Activated CD4-positive, CD25-positive, alpha-beta regulatory T cell treated with anti-CD3 and anti-CD28 coated beads, Interleukin-2, amount 50 U/mL, for 72 hours (primary cell): ENCODE data around the gene USP51.
A peak's percentile ranks its signal among the peaks of the same experiment; 100 is the strongest.
"Not testable (repeated sequence)": the region's sequence is repeated elsewhere in the genome, so short reads cannot be mapped to it uniquely, and the experiment has no call there.

Source experiments
- DNase-seq: peaks from one replicate; pipeline ENCODE4 v3.0.0; 2021

The USP51 gene

DNA sequence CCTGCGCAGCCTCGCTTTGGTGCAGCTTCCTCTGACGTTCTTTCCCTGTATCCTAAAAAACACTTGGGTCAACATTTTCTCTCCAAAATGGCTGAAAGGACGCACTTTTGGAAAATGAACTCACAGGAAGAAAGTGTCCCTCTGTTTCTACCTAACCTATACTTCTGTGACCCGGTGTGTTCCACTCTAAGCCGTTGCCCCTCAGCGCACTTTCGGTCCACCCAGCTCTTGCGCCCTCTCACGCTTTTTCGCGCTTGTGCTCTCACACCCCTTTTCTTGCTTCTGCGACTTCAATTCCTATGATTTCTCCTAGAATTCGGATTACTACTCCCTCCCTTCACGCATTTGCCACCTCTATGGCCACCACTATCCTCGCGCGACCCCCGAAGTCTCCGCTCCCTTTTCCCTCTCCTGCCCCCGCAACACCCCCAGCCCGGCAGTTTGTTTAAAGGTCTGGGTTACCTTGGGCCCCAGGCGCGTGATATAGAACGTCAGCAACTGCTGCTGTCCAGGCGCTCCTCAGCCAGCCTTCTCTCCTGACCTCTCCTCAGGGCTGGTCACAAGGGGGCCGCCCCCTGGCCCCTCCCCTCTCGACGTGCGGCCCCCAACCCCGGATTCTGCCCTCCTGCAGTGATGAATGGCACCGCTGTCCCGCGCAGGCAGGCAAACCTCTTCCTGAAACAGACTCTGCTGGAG, at the start of gene USP51:
Gene USP51 (minus strand): TSS at position 535 of the 696 bp plus-strand sequence. CDS start 909 bp downstream, outside the sequence.
- DNase-seq, result peak; percentile 34

DNA sequence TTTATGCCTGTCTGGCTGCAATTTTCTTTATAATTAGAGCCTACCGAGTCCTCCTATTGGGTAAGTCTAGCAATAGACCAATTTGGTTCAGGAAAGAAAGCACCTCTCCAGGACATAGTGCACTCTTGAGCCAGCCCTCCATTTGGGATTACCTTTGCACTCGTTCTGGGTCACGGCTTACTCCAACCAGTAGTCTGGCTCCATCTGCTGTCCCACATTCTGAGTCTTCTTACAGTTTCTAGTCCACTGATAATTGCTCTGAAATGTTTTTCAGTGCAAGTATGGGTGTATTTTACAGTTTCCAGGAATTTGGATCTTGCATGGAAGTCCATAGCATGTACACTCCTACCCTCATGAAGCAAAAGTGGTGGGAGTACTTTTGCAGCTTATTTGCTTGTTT, 34.8 kb upstream of the USP51 start:
- DNase-seq, result no peak

DNA sequence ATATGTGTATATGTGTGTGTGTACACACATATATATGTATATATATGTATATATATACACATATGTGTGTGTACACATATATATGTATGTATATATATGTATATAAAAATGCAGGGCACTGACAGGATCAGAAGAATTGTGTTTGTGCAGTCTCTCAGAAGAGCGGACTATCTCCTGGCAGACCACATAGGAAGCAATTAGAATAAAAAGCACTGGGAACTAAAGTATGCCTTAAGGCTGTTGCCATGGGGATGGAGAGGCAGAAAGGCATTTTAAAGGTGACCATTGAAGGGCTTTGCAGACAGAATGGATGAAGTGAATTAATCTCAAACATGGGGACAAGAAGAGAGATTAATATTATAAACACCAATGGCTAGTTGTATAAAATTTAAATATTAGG, 33.7 kb upstream of the USP51 start:
- no peak for DNase-seq

DNA sequence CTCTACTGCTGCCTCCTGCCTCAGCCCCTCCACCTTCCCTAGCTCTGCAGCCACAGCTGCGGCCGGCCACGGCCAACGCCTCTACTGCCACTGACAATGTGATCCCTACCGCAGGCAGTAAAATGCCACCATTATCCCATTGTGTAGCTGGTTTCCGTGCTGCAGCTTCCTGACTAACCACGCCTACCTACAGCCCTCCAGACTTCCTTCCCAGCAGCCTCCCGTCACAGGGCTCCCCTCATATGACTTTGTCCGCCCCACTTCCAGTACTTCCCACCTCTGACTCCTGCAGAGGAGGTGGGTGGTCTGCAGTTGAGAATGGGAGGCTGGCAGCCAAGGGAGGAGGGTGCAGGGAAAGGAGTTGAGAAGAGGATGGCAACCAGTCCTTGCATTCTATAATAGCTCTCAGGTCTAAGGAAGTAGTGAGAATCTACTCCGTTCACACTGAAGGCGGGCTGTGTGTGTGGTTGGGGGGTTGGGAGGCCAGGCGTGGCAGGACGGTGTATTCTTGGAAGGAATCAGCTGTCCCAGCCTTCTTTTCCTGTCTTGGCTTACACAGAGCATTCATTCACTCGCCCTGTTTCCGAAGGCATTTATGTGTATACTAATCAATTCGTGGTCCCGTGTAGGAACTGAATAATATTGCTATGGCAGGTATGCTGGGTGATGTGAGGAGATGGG, 33.1 kb upstream of the USP51 start:
- no peak for DNase-seq

DNA sequence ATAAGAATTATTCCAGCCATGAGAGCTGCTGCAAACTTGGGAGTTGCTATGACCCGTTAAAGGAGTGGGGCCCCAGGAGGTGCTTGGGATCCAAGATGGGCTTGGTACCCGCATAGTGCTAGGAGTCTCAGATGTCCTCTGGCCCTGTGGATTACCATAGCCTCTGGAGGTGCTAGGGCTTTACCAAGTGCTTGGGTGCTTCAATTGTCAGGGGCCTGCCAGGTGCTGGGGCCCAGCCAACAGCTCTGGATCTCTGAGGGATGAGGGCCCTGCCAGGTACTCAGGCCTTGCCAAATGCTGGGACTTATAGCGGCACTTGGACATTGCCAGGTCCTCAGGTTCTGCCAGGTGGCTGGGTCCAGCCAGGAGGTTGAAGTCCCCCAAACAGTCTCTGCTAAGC, 32.0 kb upstream of the USP51 start:
- no peak for DNase-seq

DNA sequence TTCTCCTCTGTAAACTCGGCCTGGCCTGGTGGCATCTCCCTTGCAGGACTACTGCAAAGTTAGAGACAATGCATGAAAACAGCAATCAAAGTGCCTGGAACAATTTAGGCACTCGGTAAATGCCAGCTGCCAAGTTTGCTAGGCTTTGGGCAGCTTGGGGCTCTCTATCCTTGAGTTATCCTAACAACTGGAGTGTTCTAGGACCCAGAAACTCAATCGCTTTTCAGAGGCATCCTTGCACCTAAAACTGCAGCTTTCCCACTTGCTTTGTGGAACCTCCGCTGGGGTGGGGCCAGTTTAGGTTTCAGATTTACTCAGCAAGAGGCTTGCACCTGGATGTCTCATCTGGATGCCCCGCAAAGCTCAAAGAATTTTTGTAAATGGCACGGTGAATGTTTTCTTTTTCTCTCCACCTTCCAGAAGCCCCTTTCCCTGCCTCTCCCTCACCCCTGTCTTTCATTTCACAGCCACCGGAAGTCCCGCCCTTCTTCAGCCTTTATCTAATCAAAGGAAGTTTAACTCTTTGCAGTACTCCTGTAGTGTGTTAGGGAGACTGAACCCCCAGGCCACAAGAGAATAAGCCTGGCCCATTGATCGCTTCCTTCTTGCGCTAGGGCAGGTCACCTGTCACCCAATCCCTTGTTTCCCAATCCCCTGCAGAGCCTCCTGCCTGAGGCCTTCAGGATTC, 27.3 kb upstream of the USP51 start:
- DNase-seq, result not testable (repeated sequence)

DNA sequence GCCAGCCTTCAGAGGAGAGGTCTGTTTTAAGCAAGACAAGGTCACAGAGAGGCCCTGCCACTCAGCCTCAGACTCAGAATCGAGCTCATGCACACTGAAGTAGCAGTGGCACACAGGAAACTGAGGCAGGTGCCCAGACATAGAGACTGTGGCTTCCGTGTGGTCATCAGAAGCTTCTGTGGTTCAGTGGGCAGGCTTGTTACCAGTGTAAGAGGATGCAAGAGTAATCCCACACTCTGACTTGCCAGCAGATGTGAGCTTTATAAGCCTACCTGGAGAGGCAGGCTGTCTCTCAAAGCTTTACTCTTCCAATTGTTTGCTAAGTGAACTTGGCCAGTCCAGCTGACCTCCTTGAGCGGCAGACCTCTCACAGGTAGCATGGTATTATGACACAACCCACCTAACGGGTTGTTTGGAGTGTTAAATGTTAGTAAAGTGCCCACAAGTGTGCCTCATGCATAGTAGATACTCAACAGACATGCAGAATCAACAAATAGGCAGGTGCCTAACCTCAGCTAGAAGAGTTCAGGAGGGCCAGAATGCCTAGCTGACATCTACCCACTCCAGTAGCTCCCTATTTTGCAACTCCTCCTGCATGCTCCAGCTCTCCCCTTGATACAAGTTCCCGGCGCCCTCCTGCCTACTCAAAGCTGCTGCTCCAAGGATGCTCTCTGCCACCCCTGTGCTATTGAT, 23.5 kb upstream of the USP51 start:
- not testable (repeated sequence) for DNase-seq

DNA sequence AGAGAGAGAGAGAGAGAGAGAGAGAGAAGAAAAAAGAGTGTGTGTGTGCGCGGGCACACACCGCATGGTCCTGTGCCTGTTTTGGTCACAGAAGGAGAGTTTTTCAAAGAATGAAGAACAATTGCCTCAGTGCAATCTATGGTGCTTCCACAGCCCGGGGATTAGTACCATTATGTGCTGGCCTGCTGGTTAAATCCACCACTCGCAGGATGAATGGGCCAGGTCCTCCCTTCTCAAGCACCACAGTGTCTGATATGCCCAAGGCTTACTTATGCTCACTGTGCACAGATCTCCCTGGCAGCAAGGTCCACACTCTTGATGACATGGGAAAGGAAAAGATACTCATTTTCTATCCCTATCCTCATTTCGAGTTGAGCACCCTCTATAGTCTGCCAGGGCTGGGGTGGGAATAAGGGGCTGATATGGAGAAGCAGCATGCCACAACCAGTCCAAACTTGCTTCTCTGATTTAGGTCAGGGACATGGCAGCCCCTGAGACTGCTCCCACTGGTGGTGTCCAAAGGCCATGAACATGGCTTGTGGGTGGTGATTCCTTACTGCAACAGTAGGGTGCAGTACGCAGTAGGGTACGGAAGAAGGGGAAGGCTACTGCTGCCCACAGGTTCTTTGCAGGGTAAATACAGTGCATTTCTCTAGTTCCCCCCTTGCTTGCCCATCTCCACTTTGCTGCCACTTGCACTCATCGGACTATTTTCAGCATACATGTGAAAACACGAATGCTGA, 18.9 kb upstream of the USP51 start:
- DNase-seq, result not testable (repeated sequence)

DNA sequence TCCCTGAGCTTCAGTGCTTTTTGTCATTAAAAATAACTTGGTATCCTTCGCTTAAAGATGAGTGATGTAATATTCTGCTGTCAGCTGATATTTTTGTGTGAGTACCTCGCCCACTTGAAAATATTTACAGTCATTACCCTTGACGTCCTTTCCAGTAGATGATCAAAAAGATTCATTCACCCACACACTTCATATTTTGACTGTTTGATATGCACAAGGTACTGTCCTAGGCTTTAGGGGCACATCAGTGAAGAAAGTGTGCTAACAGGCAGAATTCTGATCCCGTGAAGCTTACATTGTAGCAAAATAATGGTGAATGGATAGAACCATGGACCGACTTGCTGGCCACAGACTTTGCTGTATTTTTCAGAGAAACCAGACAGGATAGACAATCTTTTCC, 18.1 kb upstream of the USP51 start:
- not testable (repeated sequence) for DNase-seq

DNA sequence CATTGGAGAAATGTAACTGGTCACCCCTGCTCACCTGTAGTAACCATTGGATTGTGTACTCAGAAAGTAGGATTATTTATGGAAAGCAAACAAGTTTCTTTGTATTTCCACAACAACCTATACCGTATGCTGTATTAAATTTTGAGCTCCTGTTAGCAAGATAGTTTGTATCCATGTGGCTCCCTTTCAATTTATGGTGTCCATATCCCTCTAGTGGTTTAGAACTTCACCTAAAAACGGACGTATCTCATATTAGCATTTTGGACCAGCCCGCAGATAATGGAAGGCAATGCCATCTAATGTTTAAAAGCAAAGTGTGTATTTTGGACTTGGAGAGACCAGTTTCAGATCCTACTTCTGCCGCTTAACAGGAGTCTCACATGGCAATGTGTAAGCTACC, 17.4 kb upstream of the USP51 start:
- not testable (repeated sequence) for DNase-seq

DNA sequence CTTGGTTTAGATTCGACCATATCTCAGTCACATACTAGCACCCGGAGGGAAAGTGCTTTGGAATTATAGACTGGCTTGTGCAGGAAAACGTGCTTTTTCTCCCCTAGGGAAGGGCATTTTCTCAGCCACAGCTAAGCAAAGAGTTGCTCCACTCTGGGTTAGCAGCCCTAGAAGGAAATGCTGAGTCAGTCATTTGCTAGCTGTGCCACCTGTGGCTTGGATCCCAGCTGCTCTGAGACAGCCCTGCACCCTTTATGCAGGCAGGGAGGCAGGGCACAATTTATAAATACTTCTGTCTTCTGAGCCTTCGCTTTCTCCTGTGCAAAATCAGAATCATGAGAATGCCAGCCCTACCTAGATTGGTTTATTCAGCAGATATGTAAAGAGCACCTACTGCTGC, 1.3 kb upstream of the USP51 start:
- no peak for DNase-seq

DNA sequence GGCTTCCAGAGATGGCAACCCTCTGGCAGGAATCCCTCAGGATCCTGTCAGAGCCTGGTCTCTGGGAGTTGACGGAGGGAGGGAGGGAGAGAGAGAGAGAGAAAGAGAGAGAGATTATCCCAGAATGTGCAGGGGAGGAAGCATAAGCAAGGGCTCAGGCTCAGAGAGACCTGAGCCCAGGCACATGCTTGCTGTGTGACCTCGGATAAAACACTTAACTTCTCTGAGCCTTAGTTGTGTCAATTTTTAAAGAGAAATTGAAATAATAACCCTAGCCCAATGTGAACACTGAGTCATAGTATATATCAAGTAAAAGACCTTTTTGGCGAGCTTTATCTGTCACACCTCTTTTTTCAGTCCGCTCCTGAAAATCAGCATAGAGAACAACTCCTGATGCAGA, 473 bp upstream of the USP51 start:
- DNase-seq, result no peak

DNA sequence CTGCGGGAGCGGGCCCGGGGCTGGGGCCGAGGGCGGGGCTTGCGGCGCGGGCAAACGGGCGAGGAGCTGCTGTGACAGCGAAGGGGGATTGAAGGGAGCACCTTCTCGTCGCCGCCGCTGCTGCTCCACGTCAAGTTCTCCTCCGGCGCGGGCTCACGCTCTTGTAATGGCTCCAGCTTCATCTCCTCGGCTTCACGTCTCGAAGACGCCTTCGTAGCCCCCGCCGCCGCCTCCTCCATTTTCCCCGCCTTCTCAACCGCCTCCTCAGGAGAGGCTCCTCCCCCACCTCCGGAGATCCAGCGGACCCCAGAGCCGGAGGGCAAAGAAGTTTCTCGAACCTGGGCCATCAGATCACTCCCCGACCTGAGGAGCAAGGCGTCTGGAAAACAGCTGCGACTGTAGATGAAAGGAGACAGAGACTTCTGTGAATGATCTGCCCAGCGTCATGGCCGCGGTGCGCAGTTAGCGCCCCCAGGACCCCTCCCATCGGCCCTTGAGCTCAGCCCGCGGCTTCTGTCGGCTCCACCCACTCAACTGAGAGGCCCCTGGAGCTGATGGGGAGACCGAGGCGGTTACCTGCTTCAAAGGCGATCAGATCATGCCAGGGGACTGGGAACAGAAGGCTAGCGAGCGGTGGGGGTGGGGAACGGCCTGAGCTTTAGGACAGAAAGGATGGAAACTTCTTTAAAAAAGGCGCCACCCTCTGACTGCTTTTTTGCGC, 895 bp downstream of the USP51 start:
- peak; percentile 63 for DNase-seq

DNA sequence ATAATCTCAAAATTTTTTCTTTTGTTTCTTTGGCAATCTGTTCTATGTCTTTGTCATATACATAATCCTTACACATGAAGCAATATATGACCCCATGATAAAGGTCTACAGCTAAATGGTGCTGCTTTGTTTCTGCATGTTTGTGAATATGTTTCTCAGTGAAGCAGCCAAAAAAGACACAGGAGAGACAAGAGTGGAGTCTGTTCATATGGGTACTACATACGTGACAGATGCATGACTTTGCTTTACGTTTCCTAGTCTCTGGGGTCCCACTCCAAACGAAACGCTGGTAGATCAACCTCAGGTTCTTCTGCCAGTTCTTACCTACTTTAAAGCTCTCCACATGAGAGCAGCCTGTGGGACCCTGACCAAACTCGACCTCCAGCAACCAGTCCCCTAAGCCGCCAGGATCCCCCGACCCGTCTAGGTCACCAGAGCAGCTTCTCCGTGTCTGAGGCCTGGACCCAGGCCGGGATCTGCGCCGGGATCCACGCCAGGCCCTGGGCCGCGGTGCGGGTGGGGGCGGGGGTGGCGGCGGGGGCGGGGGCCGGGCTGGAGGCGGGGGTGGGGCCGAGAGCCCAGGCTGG, 1.5 kb downstream of the USP51 start:
- no peak for DNase-seq

DNA sequence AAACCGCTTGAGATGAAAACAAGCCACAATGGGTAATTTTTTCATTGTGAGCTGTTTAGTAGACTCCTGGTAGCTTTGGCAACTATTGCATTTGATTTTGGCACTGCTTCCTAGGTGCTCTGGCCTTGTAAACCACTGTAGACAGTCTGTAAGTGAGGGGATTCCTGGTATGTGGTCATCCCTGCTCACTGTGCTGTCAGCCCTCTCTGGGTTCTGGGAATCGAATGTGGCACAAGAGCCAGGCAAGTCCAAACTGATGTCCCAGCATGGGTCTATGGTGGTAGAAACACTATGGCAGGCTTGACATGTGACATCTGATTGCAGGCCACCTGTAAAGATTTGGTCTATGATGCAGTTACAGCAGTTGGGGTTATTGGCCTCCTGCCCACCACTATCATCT, 2.5 kb downstream of the USP51 start:
- no peak for DNase-seq

DNA sequence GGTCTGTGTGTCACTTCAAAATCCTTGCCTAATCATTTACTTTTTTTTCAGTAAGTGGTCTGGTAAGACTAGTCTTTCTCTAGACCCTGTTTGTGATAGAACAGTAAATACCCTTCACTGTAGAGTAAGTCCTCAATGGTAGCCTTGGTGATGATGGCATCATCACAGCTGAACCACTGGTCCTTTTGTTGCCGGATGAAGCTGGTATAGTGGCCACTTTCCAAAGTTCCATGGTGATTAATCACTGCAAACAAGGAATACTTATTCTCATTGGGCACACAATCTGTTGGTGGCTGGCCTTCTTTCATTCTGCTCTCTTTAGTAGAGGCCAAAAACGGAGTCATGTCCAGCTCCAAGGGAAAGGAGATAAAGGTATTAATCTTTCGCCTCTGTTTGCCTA, 2.9 kb downstream of the USP51 start:
- no peak for DNase-seq

DNA sequence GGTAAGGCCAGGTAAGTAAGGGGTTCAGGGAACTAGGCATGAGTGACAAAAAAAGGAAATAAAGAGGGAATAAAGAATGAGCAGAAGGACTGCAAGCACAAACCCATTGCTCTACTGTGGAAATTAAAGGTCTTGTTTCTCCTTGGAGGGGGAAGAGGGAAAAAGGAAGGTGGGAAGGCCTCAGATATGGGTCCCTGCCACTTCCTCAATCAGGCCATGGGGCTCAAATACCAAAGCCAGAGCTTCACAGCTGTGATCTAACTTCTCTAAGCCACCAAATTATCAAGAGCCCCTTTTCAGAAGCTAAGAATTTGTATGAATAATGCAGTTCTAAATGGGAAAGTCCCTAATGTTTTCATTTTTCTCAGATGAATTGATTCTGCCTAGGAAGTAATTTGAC, 4.7 kb downstream of the USP51 start:
- no peak for DNase-seq

DNA sequence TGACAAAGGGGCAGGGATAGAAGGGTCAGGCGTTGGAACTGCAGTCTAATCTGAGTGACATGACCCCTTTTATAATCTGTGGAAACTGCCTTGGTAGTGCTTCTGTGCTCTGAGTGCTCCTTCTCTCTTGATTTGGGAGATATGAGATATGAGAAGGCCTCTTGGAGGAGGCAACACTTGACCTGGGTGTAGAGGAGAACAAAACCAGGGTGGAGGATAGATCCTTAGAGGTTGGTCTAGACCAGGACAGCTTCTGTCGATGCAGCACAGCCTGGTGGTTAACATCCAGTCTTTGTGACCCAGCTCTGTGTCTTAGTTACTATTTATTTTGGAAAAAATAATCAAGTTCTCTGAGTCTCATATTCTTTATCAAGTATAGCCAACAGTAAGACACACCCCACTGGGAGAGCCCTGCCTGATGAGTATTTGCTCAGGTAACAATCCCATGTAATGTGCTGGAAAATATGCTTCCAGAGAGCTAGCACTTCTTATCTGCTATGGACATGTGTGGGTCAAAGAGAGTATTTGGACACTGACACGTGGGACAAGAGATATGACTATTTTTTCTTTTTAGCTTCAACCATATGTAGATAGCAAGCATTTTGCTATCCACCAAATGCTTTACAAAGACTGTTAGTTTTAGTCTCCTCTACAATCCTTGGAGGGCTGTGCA, 9.1 kb downstream of the USP51 start:
- no peak for DNase-seq

DNA sequence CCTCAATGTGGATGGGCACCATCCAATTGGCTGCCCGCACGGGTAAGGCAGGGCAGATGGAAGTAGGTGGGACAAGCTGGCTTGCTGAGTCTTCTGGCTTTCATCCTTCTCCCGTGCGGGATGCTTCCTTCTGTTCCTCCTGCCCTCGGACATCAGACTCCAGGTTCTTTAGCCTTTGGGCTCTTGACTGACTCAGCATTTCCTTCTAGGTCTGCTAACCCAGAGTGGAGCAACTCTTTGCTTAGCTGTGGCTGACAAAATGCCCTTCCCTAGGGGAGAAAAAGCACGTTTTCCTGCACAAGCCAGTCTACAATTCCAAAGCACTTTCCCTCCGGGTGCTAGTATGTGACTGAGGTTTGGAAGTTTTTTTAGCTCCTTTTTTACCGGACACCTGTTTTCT, 9.7 kb downstream of the USP51 start:
- DNase-seq, result not testable (repeated sequence)

DNA sequence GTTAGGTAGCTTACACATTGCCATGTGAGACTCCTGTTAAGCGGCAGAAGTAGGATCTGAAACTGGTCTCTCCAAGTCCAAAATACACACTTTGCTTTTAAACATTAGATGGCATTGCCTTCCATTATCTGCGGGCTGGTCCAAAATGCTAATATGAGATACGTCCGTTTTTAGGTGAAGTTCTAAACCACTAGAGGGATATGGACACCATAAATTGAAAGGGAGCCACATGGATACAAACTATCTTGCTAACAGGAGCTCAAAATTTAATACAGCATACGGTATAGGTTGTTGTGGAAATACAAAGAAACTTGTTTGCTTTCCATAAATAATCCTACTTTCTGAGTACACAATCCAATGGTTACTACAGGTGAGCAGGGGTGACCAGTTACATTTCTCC, 23.9 kb downstream of the USP51 start:
- DNase-seq, result not testable (repeated sequence)

DNA sequence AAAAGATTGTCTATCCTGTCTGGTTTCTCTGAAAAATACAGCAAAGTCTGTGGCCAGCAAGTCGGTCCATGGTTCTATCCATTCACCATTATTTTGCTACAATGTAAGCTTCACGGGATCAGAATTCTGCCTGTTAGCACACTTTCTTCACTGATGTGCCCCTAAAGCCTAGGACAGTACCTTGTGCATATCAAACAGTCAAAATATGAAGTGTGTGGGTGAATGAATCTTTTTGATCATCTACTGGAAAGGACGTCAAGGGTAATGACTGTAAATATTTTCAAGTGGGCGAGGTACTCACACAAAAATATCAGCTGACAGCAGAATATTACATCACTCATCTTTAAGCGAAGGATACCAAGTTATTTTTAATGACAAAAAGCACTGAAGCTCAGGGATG, 24.5 kb downstream of the USP51 start:
- not testable (repeated sequence) for DNase-seq
